HCT116 (cell line): ENCODE data around the gene LRR1. TPM values are rescaled to one million over a fixed set of nuclear protein-coding genes. Genes with fewer than 3 reads are reported as not detected.

ENCODE experiments used
- ATAC-seq: fragments of 200-7000 bp; cut with Tn5 transposase; 2 replicates; pipeline ENCODE4 v1.9.1; 2020; ENCODE audit warnings: mild to moderate bottlenecking, moderate library complexity
- BruUV-seq: library from RNA; stranded (reverse); fragments of 400-500 nt; replicated peaks from 2 replicates; lab custom pipeline; 2021; lab: Mats Ljungman, UMichigan
- CTCF ChIA-PET: fragments of 300-600 bp; sonication (Branson Sonifier 250); formaldehyde crosslinking; loops from one replicate; lab custom pipeline; 2021; ENCODE audit warnings: antibody characterized with exemption; lab: Charles Lee
- POLR2A ChIA-PET: fragments of 300-600, 350-600 bp; sonication (Branson Sonifier 250); formaldehyde crosslinking; loops from one replicate; lab custom pipeline; 2021; ENCODE audit warnings: antibody characterized with exemption; lab: Charles Lee
- RAD21 ChIA-PET, 2 experiments: fragments of 300-600 bp; sonication (Branson Sonifier 250); formaldehyde crosslinking; loops; one replicate each; lab custom pipeline; 2023; ENCODE audit warnings: low total read pairs in 2 of 2; ENCODE audit not compliant: uncharacterized antibody in 2 of 2, unreplicated experiment in 2 of 2, low non-redundant PET in 1 of 2; lab: Charles Lee
- DNase-seq: peaks from one replicate; pipeline ENCODE4 v3.0.0-alpha.2; 2010; ENCODE audit warnings: low read depth, low spot score
- H2AFZ ChIP-seq: fragments of 200-600 bp; shearing (Covaris generic), sonication (generic); 2 replicates; pipeline ENCODE4 v1.6.1; 2017; ENCODE audit warnings: low read depth, mixed run types, mixed read lengths, antibody characterized with exemption, low read length; ENCODE audit not compliant: poor library complexity, severe bottlenecking
- H3K27ac ChIP-seq: 2 replicates; pipeline ENCODE4 v1.5.1; 2012; ENCODE audit warnings: low read depth, low read length
- H3K27me3 ChIP-seq: fragments of 200-600 bp; sonication (generic); 2 replicates; pipeline ENCODE4 v1.6.1; 2016; ENCODE audit warnings: mixed run types, low read length, mixed read lengths; ENCODE audit not compliant: insufficient read depth
- H3K36me3 ChIP-seq, 2 experiments: fragments of 200-500 bp in 1 of 2; fragments of 200-600 bp in 1 of 2; sonication (Bioruptor generic) in 1 of 2; sonication (generic) in 1 of 2; 2 replicates each; pipeline versions ENCODE4 v1.5.1 to v1.6.1; 2014 to 2016; ENCODE audit warnings: low read length in 2 of 2, inconsistent platforms in 1 of 2, mixed read lengths in 1 of 2, mixed run types in 1 of 2; ENCODE audit not compliant: insufficient read depth in 2 of 2, control insufficient read depth in 1 of 2
- H3K4me1 ChIP-seq, 2 experiments: fragments of 200-600 bp in 1 of 2; sonication (generic) in 1 of 2; 2 replicates each; pipeline versions ENCODE4 v1.5.1 to v1.6.1; 2012 to 2017; ENCODE audit warnings: low read length in 2 of 2, inconsistent platforms in 1 of 2, mild to moderate bottlenecking in 1 of 2, mixed read lengths in 1 of 2, mixed run types in 1 of 2, moderate library complexity in 1 of 2; ENCODE audit not compliant: insufficient read depth in 2 of 2, control insufficient read depth in 1 of 2
- H3K4me2 ChIP-seq: fragments of 200-600 bp; sonication (generic); 2 replicates; pipeline ENCODE4 v1.6.1; 2017; ENCODE audit warnings: mixed run types, low read length, mixed read lengths
- H3K4me3 ChIP-seq, 2 experiments: fragments of 200-600 bp in 1 of 2; sonication (generic) in 1 of 2; replicated peaks in 1 of 2; 2 replicates each; pipeline ENCODE4 v1.5.1; 2011 to 2016; ENCODE audit warnings: low read length in 2 of 2, control low read depth in 1 of 2, low read depth in 1 of 2, mild to moderate bottlenecking in 1 of 2, mixed read lengths in 1 of 2, mixed run types in 1 of 2
- H3K79me2 ChIP-seq: fragments of 200-600 bp; sonication (generic); 2 replicates; pipeline ENCODE4 v1.6.1; 2017; ENCODE audit warnings: mild to moderate bottlenecking, mixed run types, low read length, moderate library complexity, mixed read lengths; ENCODE audit not compliant: insufficient read depth
- H3K9ac ChIP-seq: fragments of 200-600 bp; sonication (generic); 2 replicates; pipeline ENCODE4 v1.6.1; 2016; ENCODE audit warnings: low read length, mixed read lengths
- H3K9me2 ChIP-seq: fragments of 200-600 bp; sonication (generic), shearing (Covaris generic); 2 replicates; pipeline ENCODE4 v1.6.1; 2017; ENCODE audit warnings: mixed run types, mild to moderate bottlenecking, moderate library complexity; ENCODE audit not compliant: insufficient read depth
- H3K9me3 ChIP-seq, 2 experiments: fragments of 200-500 bp in 1 of 2; fragments of 200-600 bp in 1 of 2; sonication (Bioruptor generic) in 1 of 2; sonication (generic) in 1 of 2; 2 replicates each; pipeline ENCODE4 v1.6.1; 2014 to 2017; ENCODE audit warnings: low read length in 2 of 2, mixed read lengths in 2 of 2, inconsistent platforms in 1 of 2, low read depth in 1 of 2, mild to moderate bottlenecking in 1 of 2, mixed run types in 1 of 2, moderate library complexity in 1 of 2; ENCODE audit not compliant: control insufficient read depth in 1 of 2, insufficient read depth in 1 of 2
- H4K20me1 ChIP-seq: fragments of 200-600 bp; sonication (generic), shearing (Covaris generic); 2 replicates; pipeline ENCODE4 v1.6.1; 2017; ENCODE audit warnings: mixed run types, mild to moderate bottlenecking, moderate library complexity; ENCODE audit not compliant: insufficient read depth
- CBX3 ChIP-seq: IDR thresholded peaks from 2 replicates; pipeline ENCODE4 v1.6.1; 2012; ENCODE audit warnings: low read depth
- ELF1 ChIP-seq: IDR thresholded peaks from 2 replicates; pipeline ENCODE4 v1.6.1; 2012; ENCODE audit warnings: low read depth, borderline replicate concordance
- EZH2 ChIP-seq: fragments of 200-600 bp; sonication (generic); IDR thresholded peaks from 2 replicates; pipeline ENCODE4 v1.6.1; 2017; ENCODE audit warnings: antibody characterized with exemption, mixed run types
- EZH2phosphoT487 ChIP-seq: fragments of 200-600 bp; IDR thresholded peaks from 2 replicates; pipeline ENCODE4 v1.6.1; 2018; ENCODE audit warnings: antibody characterized with exemption, borderline replicate concordance
- FOSL1 ChIP-seq: IDR thresholded peaks from 2 replicates; pipeline ENCODE4 v1.6.1; 2012; ENCODE audit warnings: low read depth
- JUND ChIP-seq: IDR thresholded peaks from 2 replicates; pipeline ENCODE4 v1.6.1; 2012
- POLR2A ChIP-seq: IDR thresholded peaks from 2 replicates; pipeline ENCODE4 v1.7.0; 2011; ENCODE audit warnings: borderline replicate concordance; ENCODE audit not compliant: insufficient read depth, insufficient read length; ENCODE audit errors: extremely low read depth
- POLR2AphosphoS5 ChIP-seq: IDR thresholded peaks from 2 replicates; pipeline ENCODE4 v1.6.1; 2011; ENCODE audit warnings: mild to moderate bottlenecking, low read depth, low read length, moderate library complexity
- REST ChIP-seq: IDR thresholded peaks from 2 replicates; pipeline ENCODE4 v1.6.1; 2012; ENCODE audit warnings: low read depth
- SRF ChIP-seq: IDR thresholded peaks from 2 replicates; pipeline ENCODE4 v1.6.1; 2012; ENCODE audit warnings: low read depth
- TCF7L2 ChIP-seq: IDR thresholded peaks from 2 replicates; pipeline ENCODE4 v1.7.0; 2011; ENCODE audit warnings: borderline replicate concordance, inconsistent platforms; ENCODE audit not compliant: insufficient read depth, insufficient read length; ENCODE audit errors: extremely low read depth
- ZBTB33 ChIP-seq: IDR thresholded peaks from 2 replicates; pipeline ENCODE4 v1.6.1; 2011; ENCODE audit warnings: mild to moderate bottlenecking, low read length, moderate library complexity; ENCODE audit not compliant: insufficient replicate concordance; ENCODE audit errors: extremely low read depth
- ZFX ChIP-seq: fragments of 450-650 bp; IDR thresholded peaks from 2 replicates; pipeline ENCODE4 v1.6.1; 2017
- ZNF274 ChIP-seq: fragments of 200-500 bp; sonication (Bioruptor generic); IDR thresholded peaks from 2 replicates; pipeline ENCODE4 v1.6.1; 2014; ENCODE audit warnings: mild to moderate bottlenecking, low read depth, low read length, inconsistent platforms
- intact Hi-C: fragments of 100-400 bp; cut with micrococcal nuclease; formaldehyde crosslinking; loops from 2 replicates; pipeline ENCODE4 v1.10.0; 2022
- total RNA-seq: library from RNA; stranded (reverse); gene quantifications from one replicate; pipeline ENCODE4 v1.2.1, GENCODE V29; 2021; ENCODE audit not compliant: unreplicated experiment

LRR1 gene
- total RNA-seq, 1 experiment from 2014 or later: 34.6 TPM

DNA sequence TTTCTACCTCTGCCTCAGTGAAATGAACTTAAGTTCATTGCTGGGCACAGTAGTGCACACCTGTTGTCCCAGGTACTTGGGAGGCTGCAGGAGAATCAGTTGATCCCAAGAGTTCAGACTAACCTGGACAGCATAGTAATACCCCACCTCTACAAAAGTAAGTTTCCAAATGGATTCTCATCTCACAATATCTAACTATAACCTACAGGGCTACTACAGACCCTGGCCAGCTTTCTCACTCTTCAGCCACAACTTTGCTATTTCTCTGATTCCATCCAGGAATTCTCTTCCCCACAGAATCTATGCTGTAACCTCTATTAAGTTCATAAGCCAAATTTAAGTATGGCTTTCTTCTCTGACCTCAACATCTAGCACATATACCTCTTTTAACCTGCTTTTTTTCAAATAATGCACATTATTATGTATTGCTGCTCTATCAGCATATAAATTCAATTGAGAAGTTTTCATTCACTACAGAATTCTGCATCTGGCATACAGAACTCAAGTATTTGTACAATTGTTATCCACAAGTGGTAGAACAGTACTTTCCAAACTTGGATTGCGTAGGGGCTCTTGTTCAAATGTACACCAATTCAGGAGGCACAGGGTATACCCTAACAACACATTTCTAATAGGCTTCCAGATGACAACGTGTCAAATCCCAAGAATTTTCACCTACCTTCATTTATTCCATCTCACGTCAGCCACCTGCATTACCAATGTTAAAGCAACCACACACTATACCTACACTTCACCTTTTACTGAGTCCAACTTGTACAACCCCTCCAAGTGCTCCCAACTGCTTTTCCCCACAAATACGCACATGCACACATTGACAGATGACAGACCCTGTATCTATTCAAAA is 16.4 kb upstream of the LRR1 start:
- no peak for TF ChIP-seq SRF
- no peak for TF ChIP-seq EZH2phosphoT487
- no peak; the same call in none of the 2 replicates for TF ChIP-seq JUND
- TF ChIP-seq ZBTB33: no peak
- no peak for TF ChIP-seq EZH2
- TF ChIP-seq ZFX: no peak
- no peak for TF ChIP-seq REST
- TF ChIP-seq POLR2A: peak; percentile 10
- TF ChIP-seq ZNF274: no peak
- no peak for TF ChIP-seq CBX3
- no peak for TF ChIP-seq FOSL1
- TF ChIP-seq ELF1: no peak
- peak; percentile 72 for TF ChIP-seq POLR2AphosphoS5
- TF ChIP-seq TCF7L2: no peak
- TF ChIP-seq, all 23 proteins: peak for 2
- Histone ChIP-seq H2AFZ (no peak overlapping the region), H4K20me1 (peaks cover 29% of the 10 kb centered on the region; the same call in 1 of the 2 replicates), H3K9ac (peak overlapping the region; percentile 27), H3K4me2 (peak overlapping the region; percentile 6; the same call in 1 of the 2 replicates), H3K36me3 (peaks cover 16 to 41% of the 10 kb centered on the region in 2 experiments; a peak in 3 of 4 replicates), H3K79me2 (peaks cover 86% of the 10 kb centered on the region), H3K4me3 (no peak overlapping the region), H3K9me2 (no peaks in the 10 kb centered on the region), H3K9me3 (no peaks in the 10 kb centered on the region), H3K27ac (peak overlapping the region; percentile 11; the same call in 1 of the 2 replicates), H3K27me3 (no peaks in the 10 kb centered on the region), H3K4me1 (peaks cover 11 to 51% of the 10 kb centered on the region in 2 experiments)
- POLR2A ChIA-PET: interaction anchor here (0.9 kb wide), 1 partner anchor 15 kb away, joined by 3 read pairs; no protein-coding TSS in a partner anchor
- no peak for ATAC-seq
- no TSS peak for BruUV-seq
- RAD21 ChIA-PET: no interaction called here
- CTCF ChIA-PET: interaction anchor here (0.7 kb wide), 1 partner anchor 65 kb away, joined by 3 read pairs; no protein-coding TSS in a partner anchor
- DNase-seq: no peak
- intact Hi-C loops: no loop called here
